Cardiac septum (tissue), 1 donor: Measurements from ENCODE around the gene VPS35. TPM values are rescaled to one million over a fixed set of nuclear protein-coding genes. Genes with fewer than 3 reads are reported as not detected.
"Not testable (repeated sequence)": the region's sequence is repeated elsewhere in the genome, so short reads cannot be mapped to it uniquely, and the experiment has no call there.

Experiments
- DNase-seq: peaks from one replicate; pipeline ENCODE4 v3.0.0-alpha.2; 2020; ENCODE audit warnings: low spot score
- intact Hi-C: fragments of 100-400 bp; cut with DNase I; formaldehyde crosslinking; loops from one replicate; pipeline ENCODE4 v1.14.0; 2022
- total RNA-seq: library from RNA; stranded (reverse); fragmentation: NEBNext Ultra II Directional; extraction: Animal tissue kit (Norgen Biotek cat#: 25700); gene quantifications from one replicate; pipeline ENCODE4 v1.2.1, GENCODE V29; 2021
- donor health status: DM: no; HTN: no; CAD: no.

The VPS35 gene
- total RNA-seq, 1 donor from 2014 or later, result 86.9 TPM

- intact Hi-C loops, DNase-seq: not testable (repeated sequence)
Observed at GRCh38 chr16:46623246-46623645, 65.7 kb downstream of the VPS35 start.

DNA sequence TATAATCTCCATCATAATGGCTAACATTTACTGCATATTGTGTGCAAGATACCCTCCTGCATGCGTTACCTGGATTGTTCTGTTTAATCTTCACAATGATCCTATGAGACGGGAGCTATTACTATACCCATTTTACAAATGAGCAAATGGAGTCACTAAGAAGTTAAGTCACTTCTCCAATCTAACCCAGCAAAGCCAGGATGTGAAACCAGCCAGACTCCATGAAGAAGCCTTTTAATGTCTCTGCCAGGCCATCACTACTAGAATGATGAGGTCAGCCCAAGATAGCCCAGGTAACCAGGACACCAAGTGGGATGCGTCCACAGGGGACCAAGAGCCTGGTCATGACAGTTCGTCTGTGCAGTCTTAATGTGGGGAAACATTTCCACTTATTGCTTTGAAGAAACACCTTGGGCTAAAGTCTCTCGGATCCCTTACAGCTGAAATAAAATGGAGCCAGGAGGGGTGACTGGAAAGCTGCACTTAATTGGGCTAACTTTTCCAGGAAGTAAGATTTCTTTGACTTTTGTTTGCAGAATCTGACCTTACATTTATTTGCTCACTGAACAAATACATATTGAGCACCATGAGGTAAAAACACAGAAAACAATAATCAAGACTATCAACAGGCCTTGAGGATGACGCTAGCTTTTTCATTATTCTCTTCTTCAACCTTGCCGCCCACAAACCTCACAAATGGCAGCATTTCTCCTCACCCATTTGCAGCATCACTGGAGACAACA lies 66.9 kb downstream of the VPS35 start:
- intact Hi-C loops, result no loop called here
- DNase-seq, result no peak

GRCh38 chr16:46621006-46621933 lies 67.7 kb downstream of the VPS35 start, which contains the start of gene SHCBP1:
SHCBP1 (minus strand) TSS chr16:46621379; CDS start chr16:46621359, 20 bp downstream.
- intact Hi-C loops, result no loop called here
- DNase-seq, result peak; percentile 92

- DNase-seq, result no peak
- intact Hi-C loops, result no loop called here
Observed at GRCh38 chr16:46620266-46621005, 68.5 kb downstream of the VPS35 start.

GRCh38 chr16:46618516-46618915 lies 70.5 kb downstream of the VPS35 start:
- intact Hi-C loops, result no loop called here
- no peak for DNase-seq

DNA sequence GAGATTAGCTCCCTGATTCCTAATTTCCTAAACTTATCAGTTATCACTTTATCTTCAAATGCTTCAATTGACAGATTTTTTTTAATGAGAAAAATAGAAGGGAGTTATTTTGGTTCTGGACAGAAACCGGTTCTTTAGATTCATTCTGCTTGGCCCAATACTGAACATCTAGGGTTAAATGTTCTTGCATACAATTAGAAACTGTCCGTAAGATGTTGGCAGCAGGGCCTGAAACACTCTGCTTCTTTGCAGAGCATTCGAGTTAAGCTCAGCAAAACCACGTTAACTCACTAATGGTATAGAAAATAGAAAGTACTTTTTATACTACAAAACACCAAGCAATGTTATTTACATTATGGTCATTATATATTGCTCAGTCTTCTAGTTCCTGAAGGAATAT lies 75.0 kb downstream of the VPS35 start:
- no peak for DNase-seq
- intact Hi-C loops, result no loop called here

- intact Hi-C loops, result no loop called here
- no peak for DNase-seq
Observed at GRCh38 chr16:46613352-46613751, 75.6 kb downstream of the VPS35 start.

DNA sequence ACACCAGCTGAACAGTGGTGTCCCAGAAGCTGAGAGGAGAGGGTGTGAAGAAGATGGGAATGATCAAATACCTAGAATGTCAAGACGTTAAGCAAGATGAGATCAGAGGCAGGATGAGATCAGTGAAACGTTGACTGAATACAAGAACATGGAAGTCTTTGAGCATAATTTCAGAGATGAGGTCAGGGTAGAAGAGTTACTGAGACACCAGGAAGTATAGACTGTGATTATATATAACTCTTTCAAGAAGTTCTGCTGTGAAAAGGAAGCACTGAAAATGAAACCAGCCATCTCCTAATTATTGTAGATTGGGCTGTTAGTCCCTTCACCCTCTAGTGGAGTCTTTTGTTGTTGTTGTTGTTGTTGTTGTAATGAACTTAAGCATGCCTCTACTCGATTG lies 76.9 kb downstream of the VPS35 start:
- intact Hi-C loops, result no loop called here
- DNase-seq, result no peak

DNA sequence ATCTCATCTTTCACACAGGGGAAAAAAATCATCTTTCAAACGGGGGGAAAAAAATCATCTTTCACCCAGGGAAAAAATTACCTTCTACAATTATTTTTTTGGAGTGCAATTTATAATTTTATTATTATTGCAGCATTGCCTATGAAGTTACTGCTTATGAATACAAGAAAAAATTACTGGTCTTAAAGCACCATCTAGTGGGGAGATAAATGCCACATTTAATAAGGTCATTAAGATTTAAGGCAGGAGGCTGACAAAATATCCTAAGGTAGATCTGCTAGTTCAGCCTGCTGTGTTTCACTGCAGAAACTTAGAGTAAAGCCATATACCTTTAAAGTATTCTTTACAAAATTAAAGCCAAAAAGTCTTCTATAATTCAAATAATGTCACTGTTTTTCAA lies 81.4 kb downstream of the VPS35 start:
- intact Hi-C loops, result loop anchor here (5.0 kb wide), 1 partner anchor 55 kb away; no protein-coding TSS in a partner anchor
- no peak for DNase-seq

- DNase-seq, result no peak
- intact Hi-C loops, result loop anchor here (5.0 kb wide), 1 partner anchor 54 kb away; no protein-coding TSS in a partner anchor
Observed at GRCh38 chr16:46606231-46606630, 82.7 kb downstream of the VPS35 start.

Other genes starting within 250 kb of the VPS35 start
- 0.54 TPM for gene SHCBP1, start 67.8 kb downstream of the VPS35 start, total RNA-seq
- 3.0 TPM for gene ORC6, start 481 bp upstream of the VPS35 start, total RNA-seq
- gene MYLK3, start 59.2 kb upstream of the VPS35 start, total RNA-seq, result 150 TPM
- 13.6 TPM for gene C16orf87, start 142.0 kb upstream of the VPS35 start, total RNA-seq
- 7.3 TPM for gene GPT2, start 195.2 kb upstream of the VPS35 start, total RNA-seq